Hematopoietic multipotent progenitor cell treated with erythropoietin and hydrocortisone succinate and interleukin-3 and kit ligand, for 6 days (in vitro differentiated cells): Measurements from ENCODE around the gene CCDC110.
A peak's percentile ranks its signal among the peaks of the same experiment; 100 is the strongest.

Experiments used
- DNase-seq: peaks from one replicate; pipeline ENCODE4 v3.0.0-alpha.2; 2015

The CCDC110 gene

DNA sequence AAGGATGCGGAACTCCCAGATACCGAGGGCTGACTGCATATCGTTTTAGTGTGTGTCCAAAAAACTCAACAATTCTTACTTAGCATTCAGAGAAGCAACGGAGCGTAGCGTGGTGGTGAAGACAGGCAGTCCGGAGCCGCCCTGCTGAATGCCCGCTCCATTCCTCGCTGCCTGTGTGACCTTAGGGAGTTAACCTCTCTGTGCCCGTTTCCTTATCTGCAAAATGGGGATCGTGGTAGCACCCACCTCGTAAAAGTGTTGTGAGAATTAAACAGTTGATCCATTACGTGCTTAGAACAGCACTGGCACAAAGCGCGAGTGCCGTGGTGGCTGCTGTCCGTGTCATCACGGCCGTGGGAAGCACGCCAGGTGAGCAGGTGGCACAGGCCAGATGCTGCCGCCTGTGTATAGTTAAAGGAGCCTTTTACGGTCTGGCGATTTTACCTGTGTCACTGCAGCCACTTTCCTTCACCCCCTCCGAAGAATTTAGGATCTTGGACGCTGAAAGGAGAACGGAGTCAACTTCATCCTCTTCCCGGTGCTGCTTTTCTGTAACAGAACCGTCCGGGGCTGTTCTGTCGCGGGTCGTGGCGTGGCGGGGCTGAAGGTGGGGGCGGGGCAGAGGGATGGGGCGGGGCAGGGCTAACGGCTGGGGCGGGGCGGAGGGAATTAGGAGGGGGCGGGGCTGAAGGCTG, 885 bp downstream of the CCDC110 start:
- DNase-seq, result peak; percentile 49

DNA sequence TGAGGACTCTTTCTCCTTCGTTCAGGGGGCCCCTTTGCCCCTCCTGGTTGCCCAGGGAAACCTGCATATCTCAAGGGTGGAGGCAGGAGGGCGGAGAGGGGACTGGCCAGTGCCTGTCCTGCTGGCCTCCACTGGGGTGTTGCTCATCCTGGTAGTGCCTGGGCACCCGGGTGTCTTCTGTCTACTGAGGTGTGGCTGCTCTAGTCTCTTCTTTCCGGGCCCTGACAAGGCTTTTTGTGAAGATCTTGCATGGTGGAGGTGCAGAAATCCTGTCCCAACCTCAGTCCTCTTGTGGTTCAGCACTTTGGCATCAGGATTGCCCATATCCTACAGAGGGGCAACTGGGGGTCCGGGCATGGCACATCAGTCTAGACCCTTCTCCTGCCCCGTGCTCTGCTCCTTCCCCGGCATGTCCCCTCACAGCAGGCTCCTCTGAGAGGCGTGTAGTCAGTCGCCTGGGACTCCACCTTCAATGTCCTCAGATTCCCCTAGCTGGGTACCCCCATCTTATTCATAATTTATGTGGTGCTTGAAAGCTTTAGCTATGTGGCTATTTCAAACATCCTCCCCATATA, 1.9 kb downstream of the CCDC110 start:
- DNase-seq, result no peak

DNA sequence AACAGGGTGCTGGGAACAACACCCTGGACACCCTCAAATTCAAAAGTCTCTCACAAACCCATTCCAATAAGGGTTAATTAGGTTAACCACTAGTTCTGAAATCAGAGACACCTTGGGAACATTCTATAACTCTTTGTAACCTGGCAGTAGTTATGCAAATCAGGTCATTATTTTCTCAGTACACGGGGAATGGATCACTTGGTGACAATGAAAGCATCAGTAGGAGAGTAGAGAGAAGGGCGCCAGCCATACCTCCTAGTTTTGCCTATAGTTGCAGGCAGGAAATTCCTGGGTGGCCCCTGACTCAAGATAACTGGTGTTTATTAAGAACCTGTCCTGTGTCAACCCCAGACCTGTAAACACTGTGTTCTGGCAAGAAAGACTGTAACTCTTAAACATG, 2.5 kb downstream of the CCDC110 start:
- DNase-seq, result no peak

DNA sequence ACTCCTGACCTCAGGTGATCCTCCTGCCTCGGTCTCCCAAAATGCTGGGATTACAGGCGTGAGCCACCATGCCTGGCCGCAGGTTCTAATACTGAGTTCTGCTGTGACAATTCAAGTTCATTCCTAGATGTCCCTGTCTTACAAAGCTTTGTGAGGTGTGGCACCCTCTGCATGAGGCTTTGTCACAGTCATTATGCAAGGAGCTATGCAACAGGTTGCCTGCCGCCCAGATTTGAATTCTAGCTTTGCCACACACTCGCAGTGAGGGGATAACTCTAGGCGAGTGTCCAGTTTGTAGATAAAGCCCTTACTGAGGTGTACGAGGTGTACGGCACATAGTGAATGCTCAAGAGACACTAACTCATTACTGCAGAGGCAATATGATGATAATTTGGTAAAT, 3.5 kb downstream of the CCDC110 start:
- no peak for DNase-seq

DNA sequence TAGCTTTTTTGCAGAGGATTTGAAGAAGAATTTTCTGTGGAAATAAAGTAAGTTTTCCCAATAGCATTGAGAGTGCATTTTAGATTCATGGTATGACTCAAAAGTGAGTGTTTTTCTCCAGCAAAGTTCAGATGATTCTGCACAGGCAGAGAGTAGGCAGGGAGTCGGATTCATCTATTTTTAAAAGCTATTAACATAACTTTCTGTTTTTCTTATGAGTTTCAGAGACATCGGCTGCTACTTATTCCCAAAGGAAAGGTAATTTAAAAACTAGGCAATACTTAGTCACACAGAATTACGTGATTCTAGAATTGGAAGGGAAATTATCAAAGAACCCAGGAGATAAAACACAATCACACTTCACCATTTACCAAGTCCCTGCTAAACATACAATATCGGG, 4.4 kb downstream of the CCDC110 start:
- DNase-seq, result no peak

DNA sequence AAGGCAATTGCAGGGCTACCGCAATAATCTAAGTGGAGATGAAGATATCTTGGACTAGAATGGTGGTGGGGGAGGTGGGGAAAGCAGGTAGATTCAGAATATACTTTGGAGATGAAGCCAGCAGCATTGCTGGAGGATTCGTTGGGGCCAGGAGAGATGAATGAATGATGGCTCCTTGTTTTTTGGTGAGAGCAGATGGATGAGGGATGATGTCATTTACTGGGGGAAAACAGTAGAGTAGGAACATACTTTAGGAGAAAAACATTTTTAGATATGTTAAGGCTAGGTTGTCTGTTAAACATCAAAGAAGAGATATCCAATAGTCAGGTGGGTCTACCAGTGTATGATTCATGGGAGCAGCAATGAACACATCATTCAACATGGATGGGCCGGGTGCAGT, 5.8 kb downstream of the CCDC110 start:
- no peak for DNase-seq

DNA sequence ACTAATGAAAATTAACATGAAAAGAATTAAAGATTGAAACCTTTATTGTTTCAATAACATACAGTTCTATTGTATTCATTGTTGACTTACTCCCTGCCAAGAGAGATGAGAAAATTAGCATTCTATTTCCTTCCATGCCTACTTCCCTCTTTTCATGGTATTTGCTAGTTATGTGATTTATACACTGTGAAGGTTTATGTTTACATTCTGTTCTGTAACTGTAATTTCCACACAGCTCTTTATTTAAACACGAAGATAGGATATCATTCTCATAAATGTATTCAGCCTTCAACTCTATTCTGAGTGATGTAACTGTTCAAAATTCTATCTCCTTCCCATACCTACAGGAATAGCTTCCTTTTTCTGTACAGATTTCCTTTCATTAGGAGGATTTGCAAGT, 6.6 kb downstream of the CCDC110 start:
- DNase-seq, result no peak

DNA sequence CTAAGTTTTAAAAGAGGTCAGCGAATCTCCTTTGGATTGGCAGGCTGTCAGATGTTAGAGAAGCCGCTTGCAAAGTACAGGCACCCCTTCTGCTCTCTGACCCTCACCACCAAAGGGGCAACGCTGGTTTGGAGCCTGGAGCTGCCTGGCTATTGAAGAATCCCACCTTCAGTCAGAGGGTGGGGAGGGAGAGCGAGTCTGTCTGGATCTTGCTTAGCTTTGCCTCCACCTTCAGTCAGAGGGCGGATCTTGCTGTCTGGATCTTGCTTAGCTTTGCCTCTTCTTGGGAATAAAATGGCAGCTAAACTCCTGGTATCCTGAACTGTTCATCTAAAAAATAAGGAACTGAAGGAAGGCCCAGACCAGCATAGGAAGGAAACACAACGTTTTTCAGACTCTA, 7.3 kb downstream of the CCDC110 start:
- no peak for DNase-seq

DNA sequence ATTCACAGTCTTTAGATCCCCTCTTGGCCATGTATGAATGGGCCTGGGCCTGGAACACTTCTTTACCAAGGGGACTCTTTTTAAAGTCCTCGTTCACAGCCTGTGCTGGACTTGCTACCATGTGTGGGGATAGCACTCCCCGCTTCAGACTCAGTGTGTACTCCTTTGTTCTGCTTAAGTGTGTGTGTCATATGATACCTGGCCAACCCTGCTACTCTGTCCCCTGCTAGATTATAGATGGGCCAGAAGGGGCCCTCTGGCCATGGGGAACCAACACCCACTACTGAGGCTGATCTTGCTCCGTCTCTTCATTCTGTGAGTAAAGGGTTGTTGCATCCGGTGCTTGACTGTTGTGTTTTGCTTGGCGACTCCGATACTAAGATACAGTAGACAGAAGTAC, 8.0 kb downstream of the CCDC110 start:
- no peak for DNase-seq

DNA sequence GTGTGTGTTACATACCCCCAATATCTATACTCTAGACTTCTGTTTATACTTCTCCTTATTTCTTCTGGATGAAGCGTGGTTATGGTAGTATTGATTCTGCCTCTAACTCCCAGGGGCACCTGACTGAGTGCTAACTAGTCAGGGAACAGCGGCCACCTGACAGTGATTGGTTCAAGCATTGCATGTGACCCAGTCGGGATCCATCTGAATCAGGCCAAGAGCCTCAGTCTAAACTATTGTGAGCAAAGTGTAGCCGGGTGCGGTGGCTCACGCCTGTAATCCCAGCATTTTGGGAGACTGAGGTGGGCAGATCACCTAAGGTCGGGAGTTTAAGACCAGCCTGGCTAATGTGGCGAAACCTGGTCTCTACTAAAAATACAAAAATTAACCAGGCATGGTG, 10.0 kb downstream of the CCDC110 start:
- DNase-seq, result no peak

DNA sequence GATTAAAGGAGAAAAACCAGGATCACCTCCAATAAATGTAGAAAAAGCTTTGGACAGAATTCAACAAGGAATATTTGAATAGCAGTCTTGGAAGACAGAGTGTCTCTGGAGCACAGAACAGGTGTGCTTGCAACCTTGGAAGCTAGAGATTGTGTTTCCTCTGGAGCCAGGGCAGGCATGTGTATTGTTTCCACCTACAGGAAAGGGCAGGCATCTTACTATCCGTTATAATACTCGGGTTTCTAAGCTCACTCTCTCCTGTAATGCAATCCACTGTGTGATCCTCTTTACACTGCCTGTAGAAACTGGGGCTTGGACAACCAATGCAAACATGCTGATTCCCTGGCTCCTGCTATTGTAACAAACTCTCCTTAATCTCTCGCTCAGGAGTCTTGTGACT, 14.4 kb downstream of the CCDC110 start:
- no peak for DNase-seq

DNA sequence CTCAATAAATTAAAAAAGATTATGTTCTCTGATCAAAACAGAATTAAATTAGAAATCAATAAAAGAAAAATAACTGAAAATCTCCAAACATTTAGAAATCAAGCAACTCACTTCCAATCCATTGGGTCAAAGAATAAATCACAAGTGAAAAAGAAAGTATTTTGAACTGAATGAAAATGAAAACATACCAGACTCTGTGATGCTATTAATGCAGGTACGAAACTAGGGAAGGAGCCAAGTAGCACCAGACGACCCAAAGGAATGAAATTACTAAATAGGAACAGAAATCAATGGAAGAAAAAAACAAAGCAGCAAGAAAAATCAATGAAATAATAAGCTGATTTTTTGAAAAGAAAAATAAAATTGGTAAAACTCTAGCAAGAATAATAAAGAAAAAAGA, 15.4 kb downstream of the CCDC110 start:
- DNase-seq, result no peak

DNA sequence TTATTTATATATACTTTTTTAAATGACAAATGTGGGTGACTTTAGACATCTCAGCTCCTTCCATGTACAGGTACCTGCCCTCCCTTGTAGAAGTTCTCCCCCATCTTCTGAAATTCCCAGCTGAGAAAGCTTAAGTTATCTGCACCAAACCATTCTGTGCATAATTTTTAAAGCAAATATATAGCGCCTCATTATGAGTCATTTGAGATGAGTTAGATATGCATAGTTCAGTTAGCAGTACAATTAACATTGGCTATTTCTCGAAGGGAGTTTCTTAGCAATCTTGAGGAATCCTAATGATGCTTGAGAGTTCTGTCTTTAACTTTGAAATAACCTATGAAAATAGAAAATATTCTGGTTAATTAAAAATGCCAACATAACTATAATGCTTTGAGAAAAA, 26.3 kb downstream of the CCDC110 start:
- DNase-seq, result no peak

DNA sequence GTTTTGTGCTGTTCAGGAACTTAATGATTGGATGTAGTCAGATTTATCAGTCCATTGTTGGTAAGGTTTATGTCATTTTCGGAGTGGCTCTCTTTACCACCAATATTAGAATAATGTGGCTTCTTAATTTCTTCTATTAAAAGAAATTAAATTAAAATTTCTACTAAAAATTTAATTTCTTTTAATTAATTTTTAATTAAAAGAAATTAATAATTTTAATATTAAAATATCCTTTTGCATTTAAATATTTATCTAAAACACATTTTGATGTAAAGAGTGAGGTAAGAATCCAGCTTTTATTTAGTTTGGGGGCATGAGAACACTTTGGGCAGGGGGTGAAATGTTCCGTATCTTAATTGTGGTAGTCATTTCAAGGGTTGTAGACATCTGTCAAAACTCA, 30.1 kb downstream of the CCDC110 start:
- DNase-seq, result no peak

DNA sequence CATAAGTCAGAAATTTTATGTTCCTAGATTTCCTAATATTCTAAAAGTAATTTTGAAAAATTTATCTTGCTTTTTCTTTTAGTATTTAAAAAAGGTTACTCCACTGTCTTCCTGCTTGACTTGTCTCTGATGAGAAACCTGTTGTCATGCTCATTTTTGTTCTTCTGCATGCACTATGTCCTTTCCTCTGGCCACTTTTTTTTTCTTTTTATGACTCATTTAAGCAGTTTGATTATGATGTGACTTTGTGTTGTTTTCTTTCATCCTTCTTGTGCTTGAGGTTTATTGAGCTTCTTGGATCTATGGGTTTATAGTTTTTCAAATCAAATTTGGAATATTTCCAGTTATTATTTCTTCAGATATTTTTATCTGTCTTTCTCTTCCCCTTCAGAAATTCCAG, 33.7 kb downstream of the CCDC110 start:
- no peak for DNase-seq

DNA sequence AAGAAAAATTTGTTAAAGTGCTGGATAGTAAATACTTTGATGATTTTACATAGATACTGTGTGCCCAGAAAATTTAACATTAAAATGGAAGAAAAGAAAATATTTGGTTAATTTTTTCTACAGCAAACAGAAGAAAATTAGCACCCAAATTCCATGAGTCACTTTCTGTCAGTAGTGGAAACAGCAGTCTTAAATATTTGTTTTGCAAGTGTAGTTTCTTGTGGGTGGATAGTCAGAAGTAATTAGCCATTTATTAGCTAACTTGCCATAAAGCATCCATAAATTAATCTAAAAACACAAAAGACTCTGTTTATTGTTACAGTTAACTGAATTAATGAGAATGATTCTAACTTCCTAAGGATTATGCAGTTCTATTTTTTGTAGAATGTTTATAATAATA, 36.1 kb downstream of the CCDC110 start:
- no peak for DNase-seq

DNA sequence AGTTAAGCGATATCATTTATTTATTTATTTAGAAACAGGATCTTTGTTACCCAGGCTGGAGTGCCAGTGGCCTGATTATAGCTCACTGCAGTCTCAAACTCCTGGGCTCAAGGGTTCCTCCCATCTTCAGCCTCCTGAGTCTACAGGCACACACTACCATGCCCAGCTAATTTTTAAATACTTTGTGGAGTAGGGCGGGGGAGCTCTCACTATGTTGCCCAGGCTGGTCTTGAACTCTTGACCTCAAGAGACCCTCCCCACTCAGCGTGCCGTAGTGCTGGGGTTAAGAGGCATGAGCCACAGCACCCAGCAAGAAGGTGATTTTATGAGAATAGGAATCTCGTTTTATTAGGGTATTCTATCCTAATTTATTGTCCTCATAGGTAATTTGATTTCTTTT, 41.9 kb downstream of the CCDC110 start:
- DNase-seq, result no peak

DNA sequence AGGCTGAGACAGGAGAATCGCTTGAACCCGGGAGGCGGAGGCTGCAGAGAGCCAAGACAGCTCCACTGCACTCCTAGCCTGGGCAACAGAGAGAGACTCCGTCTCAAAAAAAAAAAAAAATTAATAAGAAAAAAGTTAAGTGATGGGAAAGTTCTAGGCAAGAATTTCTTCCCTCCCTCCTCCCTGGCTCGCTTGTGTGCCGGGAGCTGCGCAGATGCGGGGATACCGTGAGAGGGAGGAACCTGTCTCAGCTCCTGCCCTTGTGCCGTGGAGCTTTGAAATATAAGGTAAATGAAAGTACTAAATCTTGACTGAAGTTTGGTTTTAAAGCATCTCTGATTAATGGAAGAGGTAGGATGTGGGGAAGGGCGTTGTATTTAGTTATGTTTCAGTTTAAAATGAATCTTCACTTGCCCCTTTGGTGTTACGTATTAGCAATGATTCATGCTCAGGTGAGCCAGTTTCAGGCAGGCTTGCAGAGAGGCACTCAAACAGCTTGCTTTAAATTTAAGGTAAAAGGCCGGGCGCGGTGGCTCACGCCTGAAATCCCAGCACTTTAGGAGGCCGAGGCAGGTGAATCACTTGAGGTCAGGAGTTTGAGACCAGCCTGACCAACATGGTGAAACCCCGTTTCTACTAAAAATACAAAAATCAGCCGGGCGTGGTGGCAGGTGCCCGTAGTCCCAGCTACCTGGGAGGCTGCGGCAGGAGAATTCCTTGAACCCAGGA, 44.4 kb downstream of the CCDC110 start:
- no peak for DNase-seq

DNA sequence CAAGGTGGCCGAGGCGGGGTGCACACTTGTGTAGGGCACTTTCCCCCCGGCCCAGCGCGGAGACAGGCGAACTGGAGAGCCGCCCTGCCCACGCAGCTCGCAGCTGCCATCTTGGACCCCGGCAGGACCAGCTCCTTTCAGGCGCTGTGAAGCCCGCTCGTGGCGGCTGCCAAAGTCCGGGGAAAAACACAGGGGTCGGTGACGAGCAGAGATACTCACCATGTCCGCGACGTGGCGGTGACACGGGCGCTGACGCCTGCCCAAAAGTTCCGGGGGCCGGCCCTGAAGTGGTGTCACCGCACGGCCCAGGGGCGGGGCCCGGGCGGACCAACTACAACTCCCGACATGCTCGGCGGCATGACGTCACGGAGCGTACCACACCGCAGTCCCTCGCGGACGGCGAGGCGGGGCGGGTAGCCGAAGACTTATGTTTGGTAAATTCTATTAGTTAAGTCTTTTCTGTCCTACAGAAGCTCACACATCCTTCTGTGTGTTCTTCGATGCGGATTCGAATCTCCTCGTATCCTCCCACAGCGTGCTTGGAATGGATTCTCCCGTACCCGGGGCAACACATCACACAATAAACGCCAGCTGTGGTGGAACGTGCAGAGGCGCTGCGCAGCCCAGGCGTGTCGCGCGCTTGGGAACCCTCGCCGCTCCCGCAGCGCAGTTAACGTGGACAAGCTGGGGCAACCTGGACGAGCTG, 45.7 kb downstream of the CCDC110 start, which contains the start of gene UFSP2:
Gene UFSP2, minus strand, starts transcription at position 318 of the 706 bp plus-strand sequence. Its CDS starts 96 bp downstream, at position 222.
- peak; percentile 94 for DNase-seq

DNA sequence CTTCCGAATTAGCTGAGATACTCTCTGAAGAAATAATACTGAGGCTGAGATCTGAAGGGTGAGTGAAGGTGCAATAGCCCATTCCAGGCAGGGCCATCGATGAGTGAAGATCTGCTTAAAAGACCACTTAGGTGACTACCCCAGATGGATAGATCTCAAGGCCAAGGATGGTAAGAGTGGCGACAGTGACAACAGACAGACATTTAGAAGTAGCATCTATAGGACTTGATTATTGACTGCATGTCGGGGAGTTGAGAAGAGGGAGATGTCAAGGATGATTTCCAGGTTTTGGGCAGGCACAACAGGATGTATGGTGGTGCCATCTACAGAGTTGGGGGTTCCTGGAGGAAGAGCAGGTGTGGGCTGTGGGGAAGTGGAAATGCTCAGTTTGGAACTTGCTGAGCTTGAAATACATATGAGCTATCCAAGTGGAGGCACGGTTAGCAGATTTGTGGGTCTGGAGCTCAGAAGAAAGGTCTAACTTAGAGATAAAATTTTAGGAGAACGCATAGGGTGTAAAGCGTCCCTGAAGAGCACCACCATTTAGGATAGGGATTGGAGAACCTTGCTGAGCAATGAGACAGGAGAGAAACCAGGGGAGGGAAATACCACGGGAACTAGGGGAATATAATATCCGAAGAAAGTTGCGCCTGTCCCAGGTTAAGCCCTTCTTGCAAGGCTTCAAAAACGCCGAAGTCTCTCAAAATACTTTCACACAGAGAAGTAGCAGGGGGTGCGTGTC, 46.5 kb downstream of the CCDC110 start:
- DNase-seq, result peak; percentile 23

DNA sequence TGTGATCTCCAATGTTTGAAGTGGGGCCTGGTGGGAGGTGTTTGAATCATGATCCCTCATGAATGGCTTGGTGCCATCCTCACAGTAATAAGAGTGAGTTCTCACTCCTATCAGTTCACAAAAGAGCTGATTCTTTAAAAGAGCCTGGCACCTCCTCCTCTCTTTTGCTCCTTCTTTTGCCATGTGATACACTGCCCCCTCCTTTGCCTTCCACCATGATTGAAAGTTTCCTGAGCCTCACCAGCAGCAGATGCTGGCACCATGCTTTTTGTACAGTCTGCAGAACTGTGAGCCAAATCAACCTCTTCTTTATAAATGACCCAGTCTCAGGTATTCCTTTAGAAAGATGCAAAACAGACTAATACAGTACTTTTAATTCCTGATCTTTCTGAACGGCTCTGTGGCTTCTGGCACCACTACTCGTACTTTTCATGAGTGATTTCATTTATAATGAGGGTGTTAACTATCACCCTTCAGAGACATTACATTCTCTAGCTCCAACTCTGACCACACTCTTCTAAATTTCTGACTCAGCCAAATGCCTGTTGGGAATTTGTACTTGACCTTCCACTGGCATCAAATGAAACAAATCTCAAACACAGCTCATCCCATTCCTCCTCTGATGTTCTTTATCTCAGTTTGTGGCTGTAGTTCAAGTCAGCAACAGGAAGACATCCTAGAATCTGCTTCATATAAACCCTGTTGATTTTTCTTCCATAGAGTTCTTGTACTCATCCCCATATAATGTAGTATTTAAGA, 50.0 kb downstream of the CCDC110 start:
- DNase-seq, result no peak

DNA sequence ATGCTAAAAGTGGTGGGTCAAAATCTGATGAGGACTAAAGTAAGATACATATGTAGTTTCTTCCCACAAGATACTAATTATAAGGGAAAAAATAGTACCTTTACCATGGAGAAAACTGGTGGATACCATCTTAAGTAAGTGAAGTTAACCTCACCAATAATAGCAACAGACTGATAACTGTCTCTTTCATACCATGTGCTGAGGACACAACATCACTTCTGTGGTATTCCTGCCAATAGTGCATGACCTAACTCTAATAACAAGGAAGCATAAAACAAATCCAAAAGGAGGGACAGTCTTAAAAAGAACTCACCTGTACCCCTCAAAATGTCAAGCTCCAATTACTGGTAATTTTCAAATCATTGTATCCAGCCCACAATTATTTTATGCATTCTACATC, 54.6 kb downstream of the CCDC110 start:
- DNase-seq, result no peak
